ENCODE measurements around the gene PIGH.

PIGH gene

DNA sequence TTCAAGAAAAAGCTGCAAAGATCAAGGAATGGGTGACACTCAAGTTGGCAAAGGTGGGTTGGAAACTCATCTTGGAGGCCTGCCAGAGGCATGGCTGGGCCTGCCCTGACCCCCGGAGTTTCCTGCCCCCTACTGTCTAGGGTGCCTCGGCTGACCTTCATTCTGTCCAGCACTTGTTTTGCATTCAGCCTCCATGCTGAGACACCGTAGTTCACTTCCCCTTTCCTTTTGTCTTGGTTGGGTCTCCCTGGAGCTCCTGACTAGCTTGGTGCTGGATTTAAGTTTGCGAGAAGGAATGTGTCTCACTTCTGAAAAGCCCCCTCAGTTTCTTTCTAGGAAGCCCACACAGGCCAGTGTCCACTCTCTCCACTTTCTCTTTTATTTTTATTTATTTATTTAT, 40.4 kb downstream of the PIGH start:
- ATAC-seq, result no peak
- TF ChIP-seq ARNTL (CRISPR knock-in tag; IDR thresholded peaks at IDR 0.05; ENCODE audit: borderline replicate concordance, low read depth) (no peak), TOX (CRISPR knock-in tag; IDR thresholded peaks at IDR 0.05; ENCODE audit: borderline replicate concordance) (no peak), GLIS3 (CRISPR knock-in tag; IDR thresholded peaks at IDR 0.05) (no peak), SNAI2 (CRISPR knock-in tag; IDR thresholded peaks at IDR 0.05) (no peak), ZFP30 (CRISPR knock-in tag; IDR thresholded peaks at IDR 0.05) (no peak), ZNF565 (CRISPR knock-in tag; conservative IDR thresholded peaks at IDR 0.05; ENCODE audit: low read depth) (no peak), TCF4 (CRISPR knock-in tag; IDR thresholded peaks at IDR 0.05; ENCODE audit: borderline replicate concordance) (no peak), ESRRG (CRISPR knock-in tag; IDR thresholded peaks at IDR 0.05) (no peak), CSDC2 (CRISPR knock-in tag; IDR thresholded peaks at IDR 0.05) (no peak), ZFP3 (CRISPR knock-in tag; IDR thresholded peaks at IDR 0.05) (no peak), RARB (CRISPR knock-in tag; IDR thresholded peaks at IDR 0.05) (no peak), ZNF70 (CRISPR knock-in tag; IDR thresholded peaks at IDR 0.05) (no peak), ZC3H10 (CRISPR knock-in tag; IDR thresholded peaks at IDR 0.05) (no peak), BACH2 (CRISPR knock-in tag; IDR thresholded peaks at IDR 0.05; ENCODE audit: borderline replicate concordance) (no peak), OSR1 (CRISPR knock-in tag; IDR thresholded peaks at IDR 0.05) (no peak)
- TF ChIP-seq, protein P1, sequence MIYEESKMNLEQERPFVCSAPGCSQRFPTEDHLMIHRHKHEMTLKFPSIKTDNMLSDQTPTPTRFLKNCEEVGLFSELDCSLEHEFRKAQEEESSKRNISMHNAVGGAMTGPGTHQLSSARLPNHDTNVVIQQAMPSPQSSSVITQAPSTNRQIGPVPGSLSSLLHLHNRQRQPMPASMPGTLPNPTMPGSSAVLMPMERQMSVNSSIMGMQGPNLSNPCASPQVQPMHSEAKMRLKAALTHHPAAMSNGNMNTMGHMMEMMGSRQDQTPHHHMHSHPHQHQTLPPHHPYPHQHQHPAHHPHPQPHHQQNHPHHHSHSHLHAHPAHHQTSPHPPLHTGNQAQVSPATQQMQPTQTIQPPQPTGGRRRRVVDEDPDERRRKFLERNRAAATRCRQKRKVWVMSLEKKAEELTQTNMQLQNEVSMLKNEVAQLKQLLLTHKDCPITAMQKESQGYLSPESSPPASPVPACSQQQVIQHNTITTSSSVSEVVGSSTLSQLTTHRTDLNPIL (CRISPR knock-in tag; IDR thresholded peaks at IDR 0.05; ENCODE audit: low read depth), result no peak
- TF ChIP-seq, protein P2, sequence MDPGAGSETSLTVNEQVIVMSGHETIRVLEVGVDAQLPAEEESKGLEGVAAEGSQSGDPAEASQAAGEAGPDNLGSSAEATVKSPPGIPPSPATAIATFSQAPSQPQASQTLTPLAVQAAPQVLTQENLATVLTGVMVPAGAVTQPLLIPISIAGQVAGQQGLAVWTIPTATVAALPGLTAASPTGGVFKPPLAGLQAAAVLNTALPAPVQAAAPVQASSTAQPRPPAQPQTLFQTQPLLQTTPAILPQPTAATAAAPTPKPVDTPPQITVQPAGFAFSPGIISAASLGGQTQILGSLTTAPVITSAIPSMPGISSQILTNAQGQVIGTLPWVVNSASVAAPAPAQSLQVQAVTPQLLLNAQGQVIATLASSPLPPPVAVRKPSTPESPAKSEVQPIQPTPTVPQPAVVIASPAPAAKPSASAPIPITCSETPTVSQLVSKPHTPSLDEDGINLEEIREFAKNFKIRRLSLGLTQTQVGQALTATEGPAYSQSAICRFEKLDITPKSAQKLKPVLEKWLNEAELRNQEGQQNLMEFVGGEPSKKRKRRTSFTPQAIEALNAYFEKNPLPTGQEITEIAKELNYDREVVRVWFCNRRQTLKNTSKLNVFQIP (CRISPR knock-in tag; IDR thresholded peaks at IDR 0.05; ENCODE audit: borderline replicate concordance, low read depth), result no peak
- TF ChIP-seq, protein P3, sequence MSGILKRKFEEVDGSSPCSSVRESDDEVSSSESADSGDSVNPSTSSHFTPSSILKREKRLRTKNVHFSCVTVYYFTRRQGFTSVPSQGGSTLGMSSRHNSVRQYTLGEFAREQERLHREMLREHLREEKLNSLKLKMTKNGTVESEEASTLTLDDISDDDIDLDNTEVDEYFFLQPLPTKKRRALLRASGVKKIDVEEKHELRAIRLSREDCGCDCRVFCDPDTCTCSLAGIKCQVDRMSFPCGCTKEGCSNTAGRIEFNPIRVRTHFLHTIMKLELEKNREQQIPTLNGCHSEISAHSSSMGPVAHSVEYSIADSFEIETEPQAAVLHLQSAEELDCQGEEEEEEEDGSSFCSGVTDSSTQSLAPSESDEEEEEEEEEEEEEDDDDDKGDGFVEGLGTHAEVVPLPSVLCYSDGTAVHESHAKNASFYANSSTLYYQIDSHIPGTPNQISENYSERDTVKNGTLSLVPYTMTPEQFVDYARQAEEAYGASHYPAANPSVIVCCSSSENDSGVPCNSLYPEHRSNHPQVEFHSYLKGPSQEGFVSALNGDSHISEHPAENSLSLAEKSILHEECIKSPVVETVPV (CRISPR knock-in tag; IDR thresholded peaks at IDR 0.05), result no peak

DNA sequence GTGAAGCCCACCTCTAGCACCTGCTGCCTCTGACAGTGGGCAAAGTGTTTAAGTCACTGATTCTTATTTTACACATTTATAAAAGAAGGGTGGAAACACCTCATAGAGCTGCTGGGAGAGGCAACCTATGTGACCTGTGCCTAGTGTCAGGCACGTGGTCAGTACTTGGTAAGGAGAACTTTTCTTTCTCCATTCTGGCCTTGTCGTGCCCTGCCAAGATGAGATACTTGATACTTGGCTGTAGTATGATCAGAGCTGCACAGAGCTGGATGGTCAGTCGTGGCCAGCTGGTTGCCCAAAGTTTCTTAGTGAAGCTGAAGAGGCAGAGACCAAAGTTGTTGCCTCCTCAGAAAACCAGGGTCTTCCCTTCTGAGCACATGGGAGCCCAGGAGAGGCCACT, 42.4 kb downstream of the PIGH start:
- TF ChIP-seq BACH2 (CRISPR knock-in tag; IDR thresholded peaks at IDR 0.05; ENCODE audit: borderline replicate concordance) (no peak), ISL1 (CRISPR knock-in tag; IDR thresholded peaks at IDR 0.05) (no peak), CSDC2 (CRISPR knock-in tag; IDR thresholded peaks at IDR 0.05) (no peak), TCF4 (CRISPR knock-in tag; IDR thresholded peaks at IDR 0.05; ENCODE audit: borderline replicate concordance) (no peak), OSR1 (CRISPR knock-in tag; IDR thresholded peaks at IDR 0.05) (no peak), SNAI2 (CRISPR knock-in tag; IDR thresholded peaks at IDR 0.05) (no peak), PPARA (CRISPR knock-in tag; IDR thresholded peaks at IDR 0.05; ENCODE audit: borderline replicate concordance) (no peak), ZNF565 (CRISPR knock-in tag; conservative IDR thresholded peaks at IDR 0.05; ENCODE audit: low read depth) (no peak), ZFP30 (CRISPR knock-in tag; IDR thresholded peaks at IDR 0.05) (no peak), RARB (CRISPR knock-in tag; IDR thresholded peaks at IDR 0.05) (no peak), ZNF70 (CRISPR knock-in tag; IDR thresholded peaks at IDR 0.05) (no peak), ZC3H10 (CRISPR knock-in tag; IDR thresholded peaks at IDR 0.05) (no peak), ESRRG (CRISPR knock-in tag; IDR thresholded peaks at IDR 0.05) (no peak)
- TF ChIP-seq, protein P3 (CRISPR knock-in tag; IDR thresholded peaks at IDR 0.05), result no peak
- TF ChIP-seq, protein P4, sequence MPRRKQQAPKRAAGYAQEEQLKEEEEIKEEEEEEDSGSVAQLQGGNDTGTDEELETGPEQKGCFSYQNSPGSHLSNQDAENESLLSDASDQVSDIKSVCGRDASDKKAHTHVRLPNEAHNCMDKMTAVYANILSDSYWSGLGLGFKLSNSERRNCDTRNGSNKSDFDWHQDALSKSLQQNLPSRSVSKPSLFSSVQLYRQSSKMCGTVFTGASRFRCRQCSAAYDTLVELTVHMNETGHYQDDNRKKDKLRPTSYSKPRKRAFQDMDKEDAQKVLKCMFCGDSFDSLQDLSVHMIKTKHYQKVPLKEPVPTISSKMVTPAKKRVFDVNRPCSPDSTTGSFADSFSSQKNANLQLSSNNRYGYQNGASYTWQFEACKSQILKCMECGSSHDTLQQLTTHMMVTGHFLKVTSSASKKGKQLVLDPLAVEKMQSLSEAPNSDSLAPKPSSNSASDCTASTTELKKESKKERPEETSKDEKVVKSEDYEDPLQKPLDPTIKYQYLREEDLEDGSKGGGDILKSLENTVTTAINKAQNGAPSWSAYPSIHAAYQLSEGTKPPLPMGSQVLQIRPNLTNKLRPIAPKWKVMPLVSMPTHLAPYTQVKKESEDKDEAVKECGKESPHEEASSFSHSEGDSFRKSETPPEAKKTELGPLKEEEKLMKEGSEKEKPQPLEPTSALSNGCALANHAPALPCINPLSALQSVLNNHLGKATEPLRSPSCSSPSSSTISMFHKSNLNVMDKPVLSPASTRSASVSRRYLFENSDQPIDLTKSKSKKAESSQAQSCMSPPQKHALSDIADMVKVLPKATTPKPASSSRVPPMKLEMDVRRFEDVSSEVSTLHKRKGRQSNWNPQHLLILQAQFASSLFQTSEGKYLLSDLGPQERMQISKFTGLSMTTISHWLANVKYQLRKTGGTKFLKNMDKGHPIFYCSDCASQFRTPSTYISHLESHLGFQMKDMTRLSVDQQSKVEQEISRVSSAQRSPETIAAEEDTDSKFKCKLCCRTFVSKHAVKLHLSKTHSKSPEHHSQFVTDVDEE (CRISPR knock-in tag; IDR thresholded peaks at IDR 0.05), result no peak
- TF ChIP-seq, protein P1 (CRISPR knock-in tag; IDR thresholded peaks at IDR 0.05; ENCODE audit: low read depth), result no peak
- TF ChIP-seq, protein P2 (CRISPR knock-in tag; IDR thresholded peaks at IDR 0.05; ENCODE audit: borderline replicate concordance, low read depth), result no peak
- ATAC-seq, result no peak

All from SK-N-SH treated with all-trans-retinoic acid at 6 μM for 48 hours (cell line).